ENCODE results near the gene GNG7. TPM values are rescaled to one million over a fixed set of nuclear protein-coding genes. Genes with fewer than 3 reads are reported as not detected.
"Not testable (repeated sequence)": the region's sequence is repeated elsewhere in the genome, so short reads cannot be mapped to it uniquely, and the experiment has no call there.

Gene GNG7
- total and polyA plus RNA-seq, 10 of the 15 experiments (the other 5 are each of a cell fraction or from before 2014, with no cell fraction given): 1.9 to 13.6 (median 6.5) TPM

- no peaks in the 10 kb centered on the region; a peak in 2 of 4 replicates for H3K36me3 ChIP-seq (ENCODE audit: control insufficient read depth in 2 of 2, insufficient read depth in 2 of 2, low read length in 1 of 2)
- intact Hi-C loops (cut with micrococcal nuclease; ENCODE audit: unreplicated experiment) (no loop called here), in situ Hi-C loops (cut with MboI) (no loop called here)
- no peaks in the 10 kb centered on the region for H3K27me3 ChIP-seq (replicated peaks in 1 of 2; ENCODE audit: control insufficient read depth in 2 of 2, insufficient read depth in 2 of 2, low read length in 1 of 2)
- no peaks in the 10 kb centered on the region for H3K9me3 ChIP-seq (replicated peaks; ENCODE audit: control insufficient read depth, insufficient read depth, low read length)
- no peaks in the 10 kb centered on the region for H3K79me2 ChIP-seq (ENCODE audit: control insufficient read depth, insufficient read depth, low read length)
- WGBS (ENCODE audit: insufficient coverage, insufficient replicate concordance, low lambda C conversion rate, missing lambda C conversion rate): 89% methylated on average over 6 of the region's 6 CpGs
- no peak overlapping the region for H3K27ac ChIP-seq (ENCODE audit: control insufficient read depth, insufficient read depth)
- H3K4me3 ChIP-seq: no peak overlapping the region
- no peak overlapping the region for H3K4me2 ChIP-seq (ENCODE audit: control insufficient read depth, insufficient read depth)
- DNase-seq (ENCODE audit: low read depth, low spot score): no peak
- ChIA-PET RAD21 (ENCODE audit: unreplicated experiment) (no interaction called here), SMC1A (ENCODE audit: uncharacterized antibody, unreplicated experiment) (interaction anchor here (0.6 kb wide), 1 partner anchor 307 kb away, joined by 3 read pairs; no protein-coding TSS in a partner anchor), CTCF (interaction anchor here (1.1 kb wide), 1 partner anchor 38 kb away, joined by 3 read pairs; no protein-coding TSS in a partner anchor), POLR2A (no interaction called here)
- no peak overlapping the region for H3K9ac ChIP-seq (ENCODE audit: control insufficient read depth, insufficient read depth, low read length)
- no peak for FAIRE-seq
- TF ChIP-seq IKZF2 (IDR thresholded peaks at IDR 0.05): no peak
- TF ChIP-seq NFYA (IDR thresholded peaks at IDR 0.05; ENCODE audit: borderline replicate concordance, low read depth, low read length): no peak
- BruUV-seq (replicated peaks): no TSS peak
- no peak overlapping the region for H2AFZ ChIP-seq (ENCODE audit: control insufficient read depth, low read depth, low read length)
- ATAC-seq: no peak
- H4K20me1 ChIP-seq (ENCODE audit: control insufficient read depth, insufficient read depth): no peaks in the 10 kb centered on the region
- no peaks in the 10 kb centered on the region for H3K4me1 ChIP-seq (ENCODE audit: control insufficient read depth, insufficient read depth, low read length)
Measured at GRCh38 chr19:2519482-2519881, 183.0 kb downstream of the GNG7 start.

GRCh38 chr19:2518856-2519255 is 183.6 kb downstream of the GNG7 start:
- H3K27ac ChIP-seq (ENCODE audit: control insufficient read depth, insufficient read depth); DNase-seq (ENCODE audit: low read depth, low spot score); POLR2A ChIA-PET; H3K36me3 ChIP-seq (ENCODE audit: control insufficient read depth in 2 of 2, insufficient read depth in 2 of 2, low read length in 1 of 2); BruUV-seq (replicated peaks); H3K4me3 ChIP-seq; FAIRE-seq; H3K4me2 ChIP-seq (ENCODE audit: control insufficient read depth, insufficient read depth); H3K9me3 ChIP-seq (replicated peaks; ENCODE audit: control insufficient read depth, insufficient read depth, low read length); H2AFZ ChIP-seq (ENCODE audit: control insufficient read depth, low read depth, low read length); in situ Hi-C loops (cut with MboI); H3K79me2 ChIP-seq (ENCODE audit: control insufficient read depth, insufficient read depth, low read length); intact Hi-C loops (cut with micrococcal nuclease; ENCODE audit: unreplicated experiment); H3K9ac ChIP-seq (ENCODE audit: control insufficient read depth, insufficient read depth, low read length); ATAC-seq; H3K27me3 ChIP-seq (replicated peaks in 1 of 2; ENCODE audit: control insufficient read depth in 2 of 2, insufficient read depth in 2 of 2, low read length in 1 of 2); H4K20me1 ChIP-seq (ENCODE audit: control insufficient read depth, insufficient read depth); H3K4me1 ChIP-seq (ENCODE audit: control insufficient read depth, insufficient read depth, low read length): not testable (repeated sequence)
- ChIA-PET RAD21 (ENCODE audit: unreplicated experiment) (interaction anchor here (0.6 kb wide), 1 partner anchor 363 kb away, joined by 3 read pairs; no protein-coding TSS in a partner anchor), CTCF (interaction anchor here (0.9 to 1.1 kb wide), 2 partner anchors 38 to 43 kb away, joined by 3 read pairs; no protein-coding TSS in a partner anchor), SMC1A (ENCODE audit: uncharacterized antibody, unreplicated experiment) (interaction anchor here (0.6 kb wide), 1 partner anchor 306 kb away, joined by 3 read pairs; no protein-coding TSS in a partner anchor)
- 74% methylated on average over 10 of the region's 11 CpGs for WGBS (ENCODE audit: insufficient coverage, insufficient replicate concordance, low lambda C conversion rate, missing lambda C conversion rate)

Measured in GM12878 (cell line).